ENCODE results near the gene FKBP8. TPM values are rescaled to one million over a fixed set of nuclear protein-coding genes. Genes with fewer than 3 reads are reported as not detected.

The FKBP8 gene
- total RNA-seq, 1 experiment from 2014 or later: 261 TPM

GRCh38 chr19:18551631-18552030, 8.3 kb upstream of the FKBP8 start:
- POLR2A ChIA-PET: no interaction called here
- H3K27me3 ChIP-seq (ENCODE audit: insufficient read depth, low read length): no peaks in the 10 kb centered on the region
- H4K20me1 ChIP-seq (ENCODE audit: insufficient read depth): no peaks in the 10 kb centered on the region
- H3K36me3 ChIP-seq (ENCODE audit: control insufficient read depth in 1 of 2, insufficient read depth in 2 of 2, low read length in 2 of 2): no peaks in the 10 kb centered on the region
- H3K4me1 ChIP-seq (ENCODE audit: control insufficient read depth in 1 of 2, insufficient read depth in 2 of 2, low read length in 2 of 2): peaks cover 1 to 4% of the 10 kb centered on the region in 2 experiments; a peak in 3 of 4 replicates
- H3K79me2 ChIP-seq (ENCODE audit: insufficient read depth, low read length): no peaks in the 10 kb centered on the region
- H3K9me2 ChIP-seq (ENCODE audit: insufficient read depth): no peaks in the 10 kb centered on the region
- ATAC-seq (no peak), DNase-seq (ENCODE audit: low read depth, low spot score) (no peak)
- H3K4me3 ChIP-seq (replicated peaks in 1 of 2; ENCODE audit: low read depth in 1 of 2, low read length in 2 of 2): no peak overlapping the region
- H3K9me3 ChIP-seq (ENCODE audit: control insufficient read depth in 1 of 2, insufficient read depth in 1 of 2, low read depth in 1 of 2, low read length in 2 of 2): no peaks in the 10 kb centered on the region
- TF ChIP-seq ELF1 (IDR thresholded peaks at IDR 0.05; ENCODE audit: borderline replicate concordance, low read depth) (no peak), ZNF274 (IDR thresholded peaks at IDR 0.05; ENCODE audit: low read depth, low read length) (no peak), CBX3 (IDR thresholded peaks at IDR 0.05; ENCODE audit: low read depth) (no peak), YY1 (IDR thresholded peaks at IDR 0.05; ENCODE audit: extremely low read depth, insufficient replicate concordance, low read depth, low read length) (no peak), MAX (IDR thresholded peaks at IDR 0.05) (no peak), CTCF (IDR thresholded peaks at IDR 0.05 in 2 of 3, conservative IDR thresholded peaks at IDR 0.05 in 1 of 3; ENCODE audit: borderline replicate concordance in 1 of 3, insufficient read depth in 1 of 3, low read depth in 2 of 3, low read length in 2 of 3) (no peak), FOSL1 (IDR thresholded peaks at IDR 0.05; ENCODE audit: low read depth) (no peak)
- no peak overlapping the region for H3K27ac ChIP-seq (ENCODE audit: low read depth, low read length)
- H3K4me2 ChIP-seq (ENCODE audit: low read length): no peak overlapping the region
- CTCF ChIA-PET: interaction anchor here (0.7 to 1.0 kb wide), 2 partner anchors 16 to 26 kb away, joined by 3 to 4 read pairs; no protein-coding TSS in a partner anchor
- BruUV-seq (replicated peaks): no TSS peak
- no peak overlapping the region for H3K9ac ChIP-seq (ENCODE audit: low read length)
- intact Hi-C loops (cut with micrococcal nuclease): no loop called here
- RAD21 ChIA-PET (ENCODE audit: low non-redundant PET in 1 of 2, low total read pairs in 2 of 2, uncharacterized antibody in 2 of 2, unreplicated experiment in 2 of 2): no interaction called here
- no peak overlapping the region for H2AFZ ChIP-seq (ENCODE audit: low read depth, low read length, poor library complexity, severe bottlenecking)
